ENCODE data around the gene TDRD10. TPM values are rescaled to one million over a fixed set of nuclear protein-coding genes. Genes with fewer than 3 reads are reported as not detected.

The TDRD10 gene
- total and polyA plus RNA-seq, 8 donors, result 0.18 to 4.1 (median 1.4) TPM; not detected in 2

GRCh38 chr1:154496383-154496782 lies 5.6 kb upstream of the TDRD10 start:
- 61 to 78% (median 74%) methylated on average over 5 of the region's 5 CpGs for WGBS, 5 donors
- TF ChIP-seq POLR2AphosphoS5 (IDR thresholded peaks at IDR 0.05), result no peak
- no peak for TF ChIP-seq CTCF (IDR thresholded peaks at IDR 0.05)
- no peak for TF ChIP-seq EP300 (IDR thresholded peaks at IDR 0.05)
- no peak for TF ChIP-seq POLR2A (IDR thresholded peaks at IDR 0.05)
- Histone ChIP-seq H3K4me1 (peaks cover 1 to 25% (median 7%) of the 10 kb centered on the region in 4 donors), H3K27ac (peak overlapping the region in 3 of 5 donors; percentile 1 to 23 (median 9)), H3K9me3 (no peaks in the 10 kb centered on the region), H3K36me3 (no peaks in the 10 kb centered on the region), H3K4me3 (no peak overlapping the region), H3K27me3 (peaks cover 0 to 42% (median 18%) of the 10 kb centered on the region in 3 donors)
- no peak for DNase-seq
- intact Hi-C loops (cut with DNase I; ENCODE audit: low total_unique reads), result no loop called here

DNA sequence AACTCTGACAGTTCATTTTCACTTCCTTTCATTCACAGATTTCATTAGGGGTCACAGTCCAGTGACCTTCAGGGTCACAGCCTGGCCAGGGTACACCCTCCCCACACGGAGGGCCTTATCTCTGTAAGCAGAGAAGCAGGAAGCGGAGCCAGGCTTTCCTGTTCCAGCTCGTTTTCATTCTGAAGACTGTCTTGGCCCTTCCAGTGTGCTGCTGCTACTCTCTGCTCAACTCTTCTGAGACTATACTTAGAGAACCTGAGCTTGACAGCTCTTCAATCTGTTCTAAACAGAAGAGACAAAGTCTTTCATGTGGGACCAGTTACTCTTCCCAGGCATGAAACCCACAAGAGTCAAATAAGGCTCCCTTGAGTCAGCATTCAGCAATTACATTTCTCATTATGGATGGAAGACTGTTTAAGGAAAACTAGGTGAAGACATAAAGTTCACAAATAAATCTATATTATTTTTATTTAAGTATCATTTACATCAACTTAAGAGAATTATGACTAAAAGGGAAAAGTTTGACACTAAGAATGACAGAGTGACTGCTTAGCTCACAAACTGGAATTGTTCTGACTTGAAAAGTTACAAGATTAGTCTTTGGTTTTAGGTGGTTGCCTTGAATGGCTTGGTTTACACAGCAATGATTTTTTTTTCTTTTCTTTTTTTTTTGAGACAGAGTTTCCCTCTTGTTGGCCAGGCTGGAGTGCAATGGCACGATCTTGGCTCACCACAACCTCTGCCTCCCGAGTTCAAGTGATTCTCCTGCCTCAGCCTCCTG lies 4.8 kb upstream of the TDRD10 start:
- no peak for TF ChIP-seq CTCF (IDR thresholded peaks at IDR 0.05)
- TF ChIP-seq POLR2AphosphoS5 (IDR thresholded peaks at IDR 0.05), result peak in 2 of 3 donors; percentile 44 to 49
- no peak for TF ChIP-seq EP300 (IDR thresholded peaks at IDR 0.05)
- no peak for TF ChIP-seq POLR2A (IDR thresholded peaks at IDR 0.05)
- Histone ChIP-seq H3K4me1 (peaks cover 8 to 33% (median 15%) of the 10 kb centered on the region in 4 donors), H3K4me3 (no peak overlapping the region), H3K27me3 (peaks cover 5 to 47% (median 27%) of the 10 kb centered on the region in 3 donors), H3K9me3 (peaks cover 0 to 1% (median 0%) of the 10 kb centered on the region in 4 donors), H3K27ac (peak overlapping the region in 2 of 5 donors; percentile 1 to 23), H3K36me3 (no peaks in the 10 kb centered on the region)
- intact Hi-C loops (cut with DNase I; ENCODE audit: low total_unique reads), result no loop called here
- DNase-seq, result peak; percentile 43 to 65
- 33 to 39% (median 35%) methylated on average over 5 of the region's 5 CpGs for WGBS, 5 donors

- H3K27ac ChIP-seq, result no peak overlapping the region
- DNase-seq, result no peak
- 77 to 90% (median 82%) methylated on average over 1 of the region's 1 CpG for WGBS, 5 donors
Measured at GRCh38 chr1:154499446-154499845, 2.6 kb upstream of the TDRD10 start.

More at GRCh38 chr1:154499446-154499845, 2.6 kb upstream of the TDRD10 start:
- intact Hi-C loops (cut with DNase I; ENCODE audit: low total_unique reads), result no loop called here
- no peaks in the 10 kb centered on the region for H3K36me3 ChIP-seq
- TF ChIP-seq CTCF (IDR thresholded peaks at IDR 0.05) (no peak), EP300 (IDR thresholded peaks at IDR 0.05) (no peak), POLR2A (IDR thresholded peaks at IDR 0.05) (no peak), POLR2AphosphoS5 (IDR thresholded peaks at IDR 0.05) (no peak)
- peaks cover 0 to 10% (median 7%) of the 10 kb centered on the region in 4 donors for H3K9me3 ChIP-seq
- peaks cover 15 to 32% (median 20%) of the 10 kb centered on the region in 4 donors for H3K4me1 ChIP-seq
- H3K27me3 ChIP-seq, result peaks cover 18 to 69% (median 39%) of the 10 kb centered on the region in 3 donors
- H3K4me3 ChIP-seq, result peak overlapping the region in 2 of 4 donors; percentile 17 to 60
